GM19099 (cell line): ENCODE data around the gene SNAI1.

Source experiments
- POLR2A ChIP-seq: IDR thresholded peaks from 3 replicates; pipeline ENCODE4 v1.6.1; 2011; ENCODE audit warnings: low read depth; ENCODE audit not compliant: insufficient read length; ENCODE audit errors: extremely low read depth

Gene SNAI1

GRCh38 chr20:49951151-49951550 lies 31.6 kb upstream of the SNAI1 start:
- no peak for TF ChIP-seq POLR2A

DNA sequence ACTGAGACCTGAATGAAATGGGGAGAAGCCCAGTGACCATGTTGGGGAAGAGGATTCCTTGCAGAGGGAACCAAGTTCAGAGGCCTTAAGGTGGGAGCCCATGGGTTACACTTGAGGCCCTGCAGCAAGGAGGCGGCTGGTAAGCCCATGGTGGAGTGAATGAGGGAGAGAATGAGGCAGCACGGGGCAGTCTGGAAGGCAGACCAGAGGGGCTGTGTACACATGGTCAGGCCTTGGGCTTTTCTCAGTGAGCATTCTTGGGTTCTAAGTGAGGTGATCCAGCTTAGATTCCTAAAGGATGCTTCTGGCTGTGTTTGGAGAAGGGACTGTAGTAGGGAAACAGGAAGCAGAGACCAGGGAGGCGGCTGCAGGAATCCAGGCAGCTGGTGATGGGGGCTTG lies 27.6 kb upstream of the SNAI1 start:
- no peak for TF ChIP-seq POLR2A

DNA sequence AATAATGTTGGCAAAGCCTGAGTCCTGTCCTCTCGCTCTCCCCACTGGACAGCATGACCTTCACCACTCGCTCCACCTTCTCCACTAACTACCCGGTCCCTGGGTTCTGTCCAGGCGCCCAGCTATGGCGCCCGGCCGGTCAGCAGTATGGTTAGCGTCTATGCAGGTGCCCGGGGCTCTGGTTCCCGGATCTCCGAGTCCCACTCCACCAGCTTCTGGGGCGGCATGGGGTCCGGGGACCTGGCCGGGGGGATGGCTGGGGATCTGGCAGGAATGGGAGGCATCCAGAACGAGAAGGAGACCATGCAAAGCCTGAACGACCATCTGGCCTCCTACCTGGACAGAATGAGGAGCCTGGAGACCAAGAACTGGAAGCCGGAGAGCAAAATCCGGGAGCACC lies 26.1 kb upstream of the SNAI1 start:
- TF ChIP-seq POLR2A: no peak

DNA sequence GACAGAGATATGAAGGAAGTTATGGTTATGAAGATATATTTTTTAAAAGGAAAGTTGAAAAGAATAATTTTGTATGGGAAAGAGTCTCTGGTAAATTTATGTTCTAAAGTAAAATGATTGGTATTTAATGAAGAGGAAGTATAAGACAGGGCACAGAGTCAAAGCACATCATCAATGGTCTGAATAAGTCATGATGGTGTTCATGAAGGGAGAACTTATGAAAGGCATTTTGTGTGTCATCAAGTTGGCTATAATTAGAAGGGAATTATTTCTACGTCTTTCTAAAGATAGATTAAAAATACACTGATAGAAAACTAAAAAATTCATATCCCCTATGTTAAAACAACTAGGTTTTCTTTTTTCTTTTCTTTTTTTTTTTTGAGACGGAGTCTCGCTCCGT lies 21.4 kb upstream of the SNAI1 start:
- no peak for TF ChIP-seq POLR2A

DNA sequence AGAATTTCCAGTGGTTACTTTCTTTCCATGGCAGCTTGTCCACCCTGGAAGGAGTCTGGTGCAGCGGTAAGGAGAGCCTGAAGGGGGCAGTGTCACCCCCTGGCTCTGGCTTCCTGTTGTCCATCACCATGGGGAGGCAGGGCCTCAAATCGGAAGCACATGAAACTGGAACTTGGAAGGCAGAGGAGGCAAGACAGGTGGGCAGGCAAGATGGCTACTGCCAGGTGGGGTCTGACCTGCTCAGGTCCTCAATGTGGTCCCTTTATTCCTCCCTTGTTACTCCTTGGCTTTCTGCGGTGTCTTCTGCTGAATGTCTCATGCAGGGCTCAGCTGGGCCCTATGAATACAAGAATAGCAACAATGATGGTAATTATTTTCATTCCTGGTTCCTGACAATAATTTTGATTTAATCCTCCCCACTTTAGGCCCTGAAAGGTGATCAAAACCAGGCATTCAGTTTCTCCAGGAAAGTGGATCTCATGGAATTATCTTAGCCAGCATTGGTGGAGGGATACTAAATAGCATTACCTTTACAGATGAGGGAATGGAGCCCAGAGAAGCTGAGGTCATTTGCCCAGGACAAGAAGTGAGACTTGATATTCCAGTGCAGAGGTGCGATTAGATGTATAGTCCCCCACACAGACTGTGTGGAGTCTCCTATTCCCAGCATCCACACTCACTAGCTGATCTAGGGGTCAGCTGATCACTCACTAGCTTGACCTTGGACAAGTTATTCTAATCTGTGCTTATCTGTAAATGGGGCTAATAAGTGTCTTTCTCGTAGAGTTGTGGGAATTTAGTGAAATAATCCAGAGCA lies 17.6 kb upstream of the SNAI1 start:
- no peak for TF ChIP-seq POLR2A

- no peak for TF ChIP-seq POLR2A
These were observed 16.9 kb upstream of the SNAI1 start for GRCh38 chr20:49965781-49966305.

GRCh38 chr20:49966861-49967260 lies 15.9 kb upstream of the SNAI1 start:
- no peak for TF ChIP-seq POLR2A

DNA sequence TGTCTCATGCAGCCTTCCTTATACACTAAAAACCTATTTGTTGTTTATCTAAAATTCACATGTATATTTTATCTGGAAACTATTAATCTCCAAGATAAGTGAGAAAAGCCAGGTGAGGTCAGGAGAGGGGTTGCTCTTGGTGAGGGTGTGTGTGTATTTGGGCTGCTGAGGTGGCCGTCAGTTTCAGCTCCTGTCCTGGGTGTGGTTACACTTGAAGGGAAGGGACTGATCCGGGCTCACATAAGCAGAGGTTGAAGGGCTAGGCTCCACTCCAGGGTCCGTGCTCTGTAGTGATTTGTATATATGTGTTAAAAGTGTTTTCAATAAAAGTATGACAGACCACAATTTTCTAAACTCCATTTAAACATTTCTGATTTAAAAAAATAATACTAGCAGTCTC lies 13.5 kb upstream of the SNAI1 start:
- no peak for TF ChIP-seq POLR2A

DNA sequence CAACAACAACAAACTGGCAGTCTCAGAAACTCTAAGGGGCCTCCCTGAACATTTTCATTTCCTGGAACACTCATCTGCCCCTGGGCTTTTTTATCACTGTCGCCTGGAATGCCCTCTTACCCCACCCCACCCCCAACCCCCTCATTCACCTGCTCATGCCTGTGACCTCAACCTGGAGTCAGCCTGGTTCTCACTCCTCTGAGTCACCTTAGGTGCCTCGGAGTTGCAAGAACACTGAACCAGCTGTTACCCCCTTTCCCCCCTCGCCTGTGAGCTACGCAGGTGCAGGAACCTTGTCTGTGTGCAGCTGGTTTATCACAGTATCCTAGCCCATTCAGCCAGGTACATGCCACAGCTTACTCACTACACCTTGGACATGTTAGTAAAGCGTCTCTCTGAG lies 12.8 kb upstream of the SNAI1 start:
- no peak for TF ChIP-seq POLR2A

DNA sequence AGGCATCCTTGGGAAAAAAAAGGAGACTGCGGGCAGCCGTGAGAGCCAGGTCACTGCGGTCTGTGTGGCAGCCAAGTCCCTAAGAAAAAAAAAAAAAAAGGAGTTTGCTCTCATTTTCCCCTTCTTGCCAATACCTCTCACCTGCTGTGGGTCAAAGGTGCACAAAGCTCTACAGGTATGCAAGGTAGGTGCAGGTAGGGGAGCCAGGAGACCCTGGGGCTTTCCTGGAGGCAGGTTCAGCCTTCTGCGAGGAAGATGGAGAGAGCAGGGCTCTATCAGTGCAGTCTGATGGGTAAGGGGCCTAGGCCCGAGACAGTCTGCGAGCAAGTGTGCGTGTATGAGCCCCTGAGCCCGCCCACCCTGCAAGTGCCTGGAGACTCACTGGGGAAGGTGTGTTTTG lies 12.3 kb upstream of the SNAI1 start:
- TF ChIP-seq POLR2A: no peak

DNA sequence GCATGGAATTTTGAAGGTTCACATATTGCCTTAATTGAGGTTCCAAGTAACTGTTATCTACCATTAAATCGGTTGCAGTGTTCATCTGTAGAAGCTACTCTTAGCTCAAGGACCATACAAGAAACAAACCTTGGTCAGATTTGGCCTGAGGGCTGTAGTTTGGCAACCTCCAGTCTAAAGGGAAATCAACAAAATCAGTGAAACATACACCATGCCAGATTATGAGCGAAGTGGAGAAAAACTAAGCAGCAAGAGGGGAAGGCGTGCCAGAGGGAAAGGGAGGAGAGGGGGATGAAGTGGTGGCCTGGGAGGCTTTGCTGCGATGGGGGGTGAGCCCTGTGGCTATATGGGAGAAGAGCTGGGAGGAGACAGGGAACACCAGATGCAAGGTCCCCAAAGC lies 8.8 kb upstream of the SNAI1 start:
- no peak for TF ChIP-seq POLR2A

- no peak for TF ChIP-seq POLR2A
These were observed 6.2 kb upstream of the SNAI1 start for GRCh38 chr20:49976542-49976941.

- no peak for TF ChIP-seq POLR2A
These were observed 4.1 kb upstream of the SNAI1 start for GRCh38 chr20:49978685-49979029.

- TF ChIP-seq POLR2A: no peak
These were observed 3.5 kb upstream of the SNAI1 start for GRCh38 chr20:49979030-49979832.

DNA sequence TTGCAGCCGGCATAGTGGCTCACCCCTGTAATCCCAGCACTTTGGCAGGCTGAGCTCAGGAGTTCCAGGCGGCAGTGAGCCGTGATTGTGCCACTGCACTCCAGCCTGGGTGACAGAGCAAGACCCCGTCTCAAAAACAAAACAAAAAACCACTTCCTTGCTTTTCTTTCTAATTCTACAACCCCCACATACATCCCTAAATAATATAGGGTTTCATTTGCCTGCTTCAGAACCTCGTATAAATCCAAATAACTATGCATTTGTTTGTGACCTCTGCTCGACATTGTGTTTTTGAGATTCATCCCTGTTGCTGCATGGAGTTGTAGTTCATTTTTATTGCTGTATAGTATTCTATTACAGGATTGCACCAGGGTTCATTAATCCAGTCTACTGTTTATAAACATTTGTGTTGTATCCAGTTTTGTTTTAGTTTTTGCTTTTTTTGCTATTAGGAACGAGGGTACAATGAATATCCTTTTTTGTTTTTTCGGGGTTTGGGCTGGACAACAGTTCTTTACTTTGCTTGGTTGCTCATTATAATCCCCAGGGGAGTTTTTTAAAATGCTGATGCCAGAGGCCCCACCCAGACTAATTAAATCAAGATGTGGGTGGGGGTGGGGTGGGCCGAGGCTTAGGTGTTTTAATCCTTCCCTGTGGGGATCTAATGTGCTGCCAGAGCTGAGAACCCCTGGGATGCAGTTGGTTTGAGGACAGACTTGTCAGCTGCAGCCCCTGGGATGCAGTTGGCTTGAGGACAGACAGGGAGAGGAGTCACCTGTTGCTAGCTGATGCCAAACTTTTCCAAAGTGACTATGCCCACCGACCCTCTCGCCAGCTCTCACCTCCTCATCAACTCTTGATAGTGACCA lies 2.4 kb upstream of the SNAI1 start:
- TF ChIP-seq POLR2A: no peak
